Muscle layer of colon (tissue), 2 donors: ENCODE measurements around the gene TBX15.
"Not testable (repeated sequence)": the region's sequence is repeated elsewhere in the genome, so short reads cannot be mapped to it uniquely, and the experiment has no call there.

Experiments
- H3K27ac ChIP-seq: one replicate; pipeline ENCODE4 v1.7.0; 2013; ENCODE audit warnings: low read depth, mild to moderate bottlenecking, low read length, moderate library complexity
- H3K27me3 ChIP-seq, 2 donors: one replicate each; pipeline ENCODE4 v1.7.0; 2013; ENCODE audit warnings: low read length in 2 of 2, mild to moderate bottlenecking in 2 of 2; ENCODE audit not compliant: insufficient read depth in 2 of 2, control insufficient read depth in 1 of 2
- H3K36me3 ChIP-seq: one replicate; pipeline ENCODE4 v1.7.0; 2013; ENCODE audit warnings: mild to moderate bottlenecking, low read length; ENCODE audit not compliant: insufficient read depth
- H3K4me1 ChIP-seq: one replicate; pipeline ENCODE4 v1.7.0; 2013; ENCODE audit warnings: mild to moderate bottlenecking, low read length; ENCODE audit not compliant: insufficient read depth
- H3K4me3 ChIP-seq, 2 donors: one replicate each; pipeline ENCODE4 v1.7.0; 2013; ENCODE audit warnings: low read length in 2 of 2, low read depth in 1 of 2, mild to moderate bottlenecking in 1 of 2, moderate library complexity in 1 of 2
- H3K9ac ChIP-seq: one replicate; pipeline ENCODE4 v1.7.0; 2013; ENCODE audit warnings: low read length
- H3K9me3 ChIP-seq: one replicate; pipeline ENCODE4 v1.7.0; 2013; ENCODE audit warnings: mild to moderate bottlenecking, low read length
- donor health status: abdominal sarcoma.
- donor health status: Adenocarcinoma of cecum.

TBX15 gene

GRCh38 chr1:118931876-118932275 lies 56.3 kb downstream of the TBX15 start:
- no peak overlapping the region for H3K27ac ChIP-seq
- H3K4me1 ChIP-seq: no peaks in the 10 kb centered on the region
- H3K36me3 ChIP-seq: no peaks in the 10 kb centered on the region
- no peaks in the 10 kb centered on the region for H3K27me3 ChIP-seq
- no peaks in the 10 kb centered on the region for H3K9me3 ChIP-seq
- no peak overlapping the region for H3K4me3 ChIP-seq
- no peak overlapping the region for H3K9ac ChIP-seq

GRCh38 chr1:118928739-118929554 lies 59.2 kb downstream of the TBX15 start:
- Histone ChIP-seq H3K36me3 (no peaks in the 10 kb centered on the region), H3K27me3 (no peaks in the 10 kb centered on the region), H3K27ac (no peak overlapping the region), H3K4me1 (no peaks in the 10 kb centered on the region), H3K4me3 (no peak overlapping the region), H3K9me3 (no peaks in the 10 kb centered on the region), H3K9ac (no peak overlapping the region)

- Histone ChIP-seq H3K4me3 (no peak overlapping the region), H3K4me1 (no peaks in the 10 kb centered on the region), H3K27ac (no peak overlapping the region), H3K27me3 (no peaks in the 10 kb centered on the region), H3K9me3 (no peaks in the 10 kb centered on the region), H3K36me3 (no peaks in the 10 kb centered on the region), H3K9ac (no peak overlapping the region)
Observed at GRCh38 chr1:118927427-118928187, 60.5 kb downstream of the TBX15 start.

- Histone ChIP-seq H3K4me1 (no peaks in the 10 kb centered on the region), H3K27ac (no peak overlapping the region), H3K27me3 (no peaks in the 10 kb centered on the region), H3K36me3 (no peaks in the 10 kb centered on the region), H3K9me3 (no peaks in the 10 kb centered on the region), H3K4me3 (no peak overlapping the region), H3K9ac (no peak overlapping the region)
Observed at GRCh38 chr1:118926261-118926660, 61.9 kb downstream of the TBX15 start.

- no peaks in the 10 kb centered on the region for H3K27me3 ChIP-seq
- H3K4me3 ChIP-seq: no peak overlapping the region
- H3K27ac ChIP-seq: no peak overlapping the region
- H3K4me1 ChIP-seq: no peaks in the 10 kb centered on the region
- H3K9ac ChIP-seq: no peak overlapping the region
- H3K9me3 ChIP-seq: no peaks in the 10 kb centered on the region
- no peaks in the 10 kb centered on the region for H3K36me3 ChIP-seq
Observed at GRCh38 chr1:118925651-118926050, 62.5 kb downstream of the TBX15 start.

GRCh38 chr1:118923319-118923718 lies 64.8 kb downstream of the TBX15 start:
- no peak overlapping the region for H3K4me3 ChIP-seq

GRCh38 chr1:118921994-118922393 lies 66.1 kb downstream of the TBX15 start:
- Histone ChIP-seq H3K9ac (no peak overlapping the region), H3K9me3 (no peaks in the 10 kb centered on the region), H3K27ac (no peak overlapping the region), H3K4me3 (no peak overlapping the region), H3K36me3 (no peaks in the 10 kb centered on the region), H3K27me3 (no peaks in the 10 kb centered on the region), H3K4me1 (no peaks in the 10 kb centered on the region)

More at GRCh38 chr1:118923319-118923718, 64.8 kb downstream of the TBX15 start:
- H3K27ac ChIP-seq: no peak overlapping the region
- no peaks in the 10 kb centered on the region for H3K36me3 ChIP-seq
- no peak overlapping the region for H3K9ac ChIP-seq
- H3K9me3 ChIP-seq: no peaks in the 10 kb centered on the region
- H3K27me3 ChIP-seq: no peaks in the 10 kb centered on the region
- no peaks in the 10 kb centered on the region for H3K4me1 ChIP-seq

- no peaks in the 10 kb centered on the region for H3K27me3 ChIP-seq
- no peak overlapping the region for H3K27ac ChIP-seq
- H3K36me3 ChIP-seq: no peaks in the 10 kb centered on the region
- H3K4me3 ChIP-seq: no peak overlapping the region
- H3K9ac ChIP-seq: no peak overlapping the region
- H3K4me1 ChIP-seq: no peaks in the 10 kb centered on the region
- H3K9me3 ChIP-seq: no peaks in the 10 kb centered on the region
Observed at GRCh38 chr1:118920124-118920717, 67.9 kb downstream of the TBX15 start.

GRCh38 chr1:118918940-118919259 lies 69.2 kb downstream of the TBX15 start:
- H3K9ac ChIP-seq: no peak overlapping the region
- no peaks in the 10 kb centered on the region for H3K27me3 ChIP-seq
- H3K9me3 ChIP-seq: no peaks in the 10 kb centered on the region
- no peak overlapping the region for H3K27ac ChIP-seq
- no peaks in the 10 kb centered on the region for H3K4me1 ChIP-seq
- no peaks in the 10 kb centered on the region for H3K36me3 ChIP-seq
- H3K4me3 ChIP-seq: no peak overlapping the region

GRCh38 chr1:118918230-118918939 lies 69.8 kb downstream of the TBX15 start:
- H3K9ac ChIP-seq: no peak overlapping the region
- no peaks in the 10 kb centered on the region for H3K36me3 ChIP-seq
- H3K4me1 ChIP-seq: no peaks in the 10 kb centered on the region
- no peaks in the 10 kb centered on the region for H3K27me3 ChIP-seq
- H3K9me3 ChIP-seq: no peaks in the 10 kb centered on the region
- H3K4me3 ChIP-seq: no peak overlapping the region
- H3K27ac ChIP-seq: no peak overlapping the region

- not testable (repeated sequence) for H3K9ac ChIP-seq, H3K27ac ChIP-seq, H3K36me3 ChIP-seq, H3K27me3 ChIP-seq, H3K4me3 ChIP-seq, H3K4me1 ChIP-seq, H3K9me3 ChIP-seq
Observed at GRCh38 chr1:118916346-118916745, 71.8 kb downstream of the TBX15 start.
